ENCODE measurements around the gene FXN. TPM values are rescaled to one million over a fixed set of nuclear protein-coding genes. Genes with fewer than 3 reads are reported as not detected.

The FXN gene
- total RNA-seq, 1 experiment from 2014 or later, result 12.0 TPM

GRCh38 chr9:69122082-69122548, 86.6 kb downstream of the FXN start:
- DNase-seq, result peak; percentile 46 to 47
- Histone ChIP-seq H4K20me1 (ENCODE audit: insufficient read depth) (peaks cover 4% of the 10 kb centered on the region; the same call in 1 of the 2 replicates), H3K4me1 (replicated peaks; ENCODE audit: insufficient read depth) (peaks cover 27% of the 10 kb centered on the region), H3K79me2 (ENCODE audit: low read depth) (peaks cover 61% of the 10 kb centered on the region), H3K9me3 (ENCODE audit: insufficient read depth, low read depth) (no peaks in the 10 kb centered on the region), H3K9me2 (ENCODE audit: insufficient read depth) (no peaks in the 10 kb centered on the region), H3K27me3 (ENCODE audit: insufficient read depth, low read depth) (no peaks in the 10 kb centered on the region), H3F3A (ENCODE audit: insufficient read depth, low read depth) (peaks cover 28% of the 10 kb centered on the region), H2AFZ (peak overlapping the region; percentile 86), H3K27ac (peak overlapping the region; percentile 99), H3K4me3 (peak overlapping the region; percentile 83), H3K36me3 (ENCODE audit: low read depth) (peaks cover 5% of the 10 kb centered on the region; the same call in 1 of the 2 replicates), H3K4me2 (peak overlapping the region; percentile 100)
- ChIA-PET POLR2A (ENCODE audit: unreplicated experiment) (interaction anchor here (0.6 to 0.9 kb wide), 4 partner anchors 17 to 71 kb away, joined by 3 to 8 read pairs (median 5); no protein-coding TSS in a partner anchor), CTCF (interaction anchor here (0.6 to 1.2 kb wide), 2 partner anchors 38 to 71 kb away, joined by 3 to 5 read pairs; no protein-coding TSS in a partner anchor)
- TSS peak; percentile 51 for BruUV-seq (replicated peaks)
- intact Hi-C loops (cut with micrococcal nuclease; ENCODE audit: unreplicated experiment), result loop anchor here (1.0 kb wide), 3 partner anchors 29 to 86 kb away; no protein-coding TSS in a partner anchor
- no peak for TF ChIP-seq CTCF (conservative IDR thresholded peaks at IDR 0.05)
- TF ChIP-seq EZH2 (IDR thresholded peaks at IDR 0.05; ENCODE audit: low read depth), result no peak

- Histone ChIP-seq H3F3A (ENCODE audit: insufficient read depth, low read depth) (peaks cover 28% of the 10 kb centered on the region), H3K9me2 (ENCODE audit: insufficient read depth) (no peaks in the 10 kb centered on the region), H3K36me3 (ENCODE audit: low read depth) (peaks cover 5% of the 10 kb centered on the region; the same call in 1 of the 2 replicates), H3K9me3 (ENCODE audit: insufficient read depth, low read depth) (no peaks in the 10 kb centered on the region), H3K4me1 (replicated peaks; ENCODE audit: insufficient read depth) (peaks cover 27% of the 10 kb centered on the region), H3K4me3 (peak overlapping the region; percentile 83), H3K79me2 (ENCODE audit: low read depth) (peaks cover 66% of the 10 kb centered on the region), H3K4me2 (peak overlapping the region; percentile 100), H4K20me1 (ENCODE audit: insufficient read depth) (peaks cover 4% of the 10 kb centered on the region; the same call in 1 of the 2 replicates), H2AFZ (peak overlapping the region; percentile 86), H3K27me3 (ENCODE audit: insufficient read depth, low read depth) (no peaks in the 10 kb centered on the region), H3K27ac (peak overlapping the region; percentile 99)
- ChIA-PET CTCF (interaction anchor here (1.2 kb wide), 1 partner anchor 71 kb away, joined by 5 read pairs; no protein-coding TSS in a partner anchor), POLR2A (ENCODE audit: unreplicated experiment) (interaction anchor here (0.6 kb wide), 3 partner anchors 17 to 70 kb away, joined by 3 to 6 read pairs (median 4); no protein-coding TSS in a partner anchor)
- TF ChIP-seq CTCF (conservative IDR thresholded peaks at IDR 0.05), result no peak
- no peak for TF ChIP-seq EZH2 (IDR thresholded peaks at IDR 0.05; ENCODE audit: low read depth)
- BruUV-seq (replicated peaks), result no TSS peak
- intact Hi-C loops (cut with micrococcal nuclease; ENCODE audit: unreplicated experiment), result loop anchor here (1.0 kb wide), 3 partner anchors 29 to 86 kb away; no protein-coding TSS in a partner anchor
- peak; percentile 49 to 88 for DNase-seq
These were observed 87.1 kb downstream of the FXN start for GRCh38 chr9:69122549-69123141.

- H3K27ac ChIP-seq, result no peak overlapping the region
- H3K9me3 ChIP-seq (ENCODE audit: insufficient read depth, low read depth), result no peaks in the 10 kb centered on the region
- ChIA-PET CTCF (no interaction called here), POLR2A (ENCODE audit: unreplicated experiment) (interaction anchor here (0.6 kb wide), 1 partner anchor 1017 kb away, joined by 3 read pairs; no protein-coding TSS in a partner anchor)
- TF ChIP-seq EZH2 (IDR thresholded peaks at IDR 0.05; ENCODE audit: low read depth), result no peak
- TF ChIP-seq CTCF (conservative IDR thresholded peaks at IDR 0.05), result no peak
- H3F3A ChIP-seq (ENCODE audit: insufficient read depth, low read depth), result no peaks in the 10 kb centered on the region
- BruUV-seq (replicated peaks), result no TSS peak
- no peak overlapping the region for H3K4me2 ChIP-seq
- H3K79me2 ChIP-seq (ENCODE audit: low read depth), result peaks cover 98% of the 10 kb centered on the region
- no peak overlapping the region for H3K4me3 ChIP-seq
- no peak for DNase-seq
- H3K27me3 ChIP-seq (ENCODE audit: insufficient read depth, low read depth), result no peaks in the 10 kb centered on the region
- intact Hi-C loops (cut with micrococcal nuclease; ENCODE audit: unreplicated experiment), result no loop called here
- H3K4me1 ChIP-seq (replicated peaks; ENCODE audit: insufficient read depth), result no peaks in the 10 kb centered on the region
- H3K9me2 ChIP-seq (ENCODE audit: insufficient read depth), result no peaks in the 10 kb centered on the region
- H2AFZ ChIP-seq, result no peak overlapping the region
- H4K20me1 ChIP-seq (ENCODE audit: insufficient read depth), result peaks cover 21% of the 10 kb centered on the region
- H3K36me3 ChIP-seq (ENCODE audit: low read depth), result peaks cover 13% of the 10 kb centered on the region
These were observed 95.2 kb downstream of the FXN start for GRCh38 chr9:69130456-69131441.

All from PC-9 (cell line).